ENCODE data around the gene RAP1GAP. TPM values are rescaled to one million over a fixed set of nuclear protein-coding genes. Genes with fewer than 3 reads are reported as not detected.

Gene RAP1GAP
- polyA plus RNA-seq, 1 donor from 2014 or later, result 9.8 TPM

DNA sequence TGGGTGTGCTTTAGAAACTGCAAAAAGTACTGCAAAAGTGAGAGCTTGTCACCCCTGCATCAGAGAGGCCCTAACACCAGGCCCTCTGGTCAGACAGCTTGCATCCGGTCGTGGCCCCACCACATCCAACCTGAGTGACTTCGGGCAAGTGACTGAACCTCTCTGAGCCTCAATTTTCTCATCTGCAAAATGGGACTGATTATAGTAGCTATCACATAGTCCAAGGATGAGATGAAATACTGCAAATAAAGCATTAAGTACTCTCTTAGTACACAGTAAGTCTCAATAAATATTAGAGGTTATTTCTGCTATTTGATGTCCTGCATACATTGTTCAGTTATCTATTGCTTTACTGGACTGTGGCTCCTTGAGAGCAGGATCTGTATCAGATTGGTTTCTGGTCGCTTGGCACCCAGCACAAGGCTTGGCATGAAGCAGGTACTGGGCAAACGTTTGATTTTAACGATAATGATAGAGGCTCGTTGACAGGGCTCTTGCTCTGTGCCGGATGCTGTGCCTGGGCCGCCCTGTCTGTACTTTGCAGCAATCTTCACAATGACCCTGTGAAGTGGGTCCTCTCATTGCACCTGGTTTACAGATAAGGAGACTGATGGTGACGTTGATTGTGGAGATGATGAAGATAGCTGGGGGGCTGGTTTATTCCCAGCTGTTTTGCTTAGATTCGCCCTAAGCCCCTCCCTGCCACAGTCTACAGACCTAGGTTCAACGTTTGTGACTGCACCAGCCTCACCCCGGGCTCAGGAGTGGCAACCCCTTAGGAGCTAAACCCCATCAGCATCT is 43.6 kb downstream of the RAP1GAP start:
- H3K27ac ChIP-seq (ENCODE audit: low read length), result no peak overlapping the region
- H3K36me3 ChIP-seq (ENCODE audit: insufficient read depth, low read length), result no peaks in the 10 kb centered on the region
- H2AFZ ChIP-seq (ENCODE audit: low read depth, low read length), result no peak overlapping the region
- no peak overlapping the region for H3K4me3 ChIP-seq (ENCODE audit: low read length)
- no peaks in the 10 kb centered on the region for H3K9me2 ChIP-seq (ENCODE audit: insufficient read depth, low read length)
- H3K4me2 ChIP-seq (ENCODE audit: low read length), result no peak overlapping the region
- H3K9ac ChIP-seq (ENCODE audit: low read length), result no peak overlapping the region
- H3K9me3 ChIP-seq (ENCODE audit: low read length), result no peaks in the 10 kb centered on the region
- H4K20me1 ChIP-seq (ENCODE audit: insufficient read depth), result no peaks in the 10 kb centered on the region
- H3K79me2 ChIP-seq (replicated peaks; ENCODE audit: insufficient read depth, low read length), result no peaks in the 10 kb centered on the region
- no peak for TF ChIP-seq POLR2AphosphoS5 (IDR thresholded peaks at IDR 0.05)
- TF ChIP-seq, protein P1, sequence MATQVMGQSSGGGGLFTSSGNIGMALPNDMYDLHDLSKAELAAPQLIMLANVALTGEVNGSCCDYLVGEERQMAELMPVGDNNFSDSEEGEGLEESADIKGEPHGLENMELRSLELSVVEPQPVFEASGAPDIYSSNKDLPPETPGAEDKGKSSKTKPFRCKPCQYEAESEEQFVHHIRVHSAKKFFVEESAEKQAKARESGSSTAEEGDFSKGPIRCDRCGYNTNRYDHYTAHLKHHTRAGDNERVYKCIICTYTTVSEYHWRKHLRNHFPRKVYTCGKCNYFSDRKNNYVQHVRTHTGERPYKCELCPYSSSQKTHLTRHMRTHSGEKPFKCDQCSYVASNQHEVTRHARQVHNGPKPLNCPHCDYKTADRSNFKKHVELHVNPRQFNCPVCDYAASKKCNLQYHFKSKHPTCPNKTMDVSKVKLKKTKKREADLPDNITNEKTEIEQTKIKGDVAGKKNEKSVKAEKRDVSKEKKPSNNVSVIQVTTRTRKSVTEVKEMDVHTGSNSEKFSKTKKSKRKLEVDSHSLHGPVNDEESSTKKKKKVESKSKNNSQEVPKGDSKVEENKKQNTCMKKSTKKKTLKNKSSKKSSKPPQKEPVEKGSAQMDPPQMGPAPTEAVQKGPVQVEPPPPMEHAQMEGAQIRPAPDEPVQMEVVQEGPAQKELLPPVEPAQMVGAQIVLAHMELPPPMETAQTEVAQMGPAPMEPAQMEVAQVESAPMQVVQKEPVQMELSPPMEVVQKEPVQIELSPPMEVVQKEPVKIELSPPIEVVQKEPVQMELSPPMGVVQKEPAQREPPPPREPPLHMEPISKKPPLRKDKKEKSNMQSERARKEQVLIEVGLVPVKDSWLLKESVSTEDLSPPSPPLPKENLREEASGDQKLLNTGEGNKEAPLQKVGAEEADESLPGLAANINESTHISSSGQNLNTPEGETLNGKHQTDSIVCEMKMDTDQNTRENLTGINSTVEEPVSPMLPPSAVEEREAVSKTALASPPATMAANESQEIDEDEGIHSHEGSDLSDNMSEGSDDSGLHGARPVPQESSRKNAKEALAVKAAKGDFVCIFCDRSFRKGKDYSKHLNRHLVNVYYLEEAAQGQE (IDR thresholded peaks at IDR 0.05; ENCODE audit: borderline replicate concordance), result no peak
- no peak for TF ChIP-seq MXI1 (conservative IDR thresholded peaks at IDR 0.05; ENCODE audit: poor library complexity, severe bottlenecking)
- no peak for TF ChIP-seq EZH2 (IDR thresholded peaks at IDR 0.05; ENCODE audit: borderline replicate concordance, insufficient read depth, low read length, poor library complexity, severe bottlenecking)
- H3F3A ChIP-seq (ENCODE audit: insufficient read depth, low read length, poor library complexity, severe bottlenecking), result no peaks in the 10 kb centered on the region
- H3K27me3 ChIP-seq (ENCODE audit: insufficient read depth, low read depth, low read length), result peaks cover 11% of the 10 kb centered on the region

DNA sequence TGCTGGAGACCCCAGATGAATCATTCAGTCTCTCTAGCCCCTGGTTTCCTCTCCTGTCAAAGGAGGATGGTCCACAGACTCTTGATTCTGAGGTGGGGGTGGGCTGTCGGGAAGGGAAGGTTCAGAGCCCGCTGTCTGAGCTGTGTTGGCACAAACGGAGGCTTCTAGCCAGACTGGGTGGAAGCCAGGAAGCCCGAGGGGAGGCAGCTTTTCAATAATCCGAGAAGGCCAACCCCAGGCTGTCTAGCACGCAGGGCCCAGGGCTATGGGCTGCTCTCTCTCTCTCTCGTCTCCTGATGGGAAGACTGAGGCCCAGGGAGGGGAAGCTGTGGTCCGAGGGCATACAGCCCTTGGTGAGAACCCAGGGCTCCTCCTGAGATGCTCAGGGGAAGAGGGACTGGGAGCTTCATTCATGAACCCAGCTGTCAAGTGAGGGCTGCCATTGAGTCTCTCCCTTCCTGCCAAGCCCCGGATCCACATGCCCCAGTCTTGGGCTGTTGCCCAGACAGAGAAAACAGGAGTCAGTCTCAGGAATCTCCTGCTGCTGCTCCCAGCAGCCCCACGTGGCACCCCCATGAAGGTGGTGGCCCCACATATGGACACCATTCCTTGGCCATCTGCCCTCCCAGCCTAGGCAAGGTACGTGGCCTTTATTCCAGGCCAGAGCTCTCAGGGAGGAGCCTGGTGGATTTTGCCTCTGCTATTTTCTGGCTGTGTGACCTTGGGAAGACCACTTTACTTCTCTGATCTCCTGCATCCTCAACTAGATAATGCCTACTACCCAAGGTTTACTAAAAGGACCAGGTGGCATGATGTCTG is 44.4 kb downstream of the RAP1GAP start:
- H3K9me3 ChIP-seq (ENCODE audit: low read length), result no peaks in the 10 kb centered on the region
- H3K79me2 ChIP-seq (replicated peaks; ENCODE audit: insufficient read depth, low read length), result no peaks in the 10 kb centered on the region
- H3K4me2 ChIP-seq (ENCODE audit: low read length), result no peak overlapping the region
- H3K9ac ChIP-seq (ENCODE audit: low read length), result no peak overlapping the region
- peaks cover 11% of the 10 kb centered on the region for H3K27me3 ChIP-seq (ENCODE audit: insufficient read depth, low read depth, low read length)
- H3F3A ChIP-seq (ENCODE audit: insufficient read depth, low read length, poor library complexity, severe bottlenecking), result no peaks in the 10 kb centered on the region
- no peaks in the 10 kb centered on the region for H3K36me3 ChIP-seq (ENCODE audit: insufficient read depth, low read length)
- no peaks in the 10 kb centered on the region for H3K9me2 ChIP-seq (ENCODE audit: insufficient read depth, low read length)
- no peak overlapping the region for H3K27ac ChIP-seq (ENCODE audit: low read length)
- H2AFZ ChIP-seq (ENCODE audit: low read depth, low read length), result no peak overlapping the region
- no peaks in the 10 kb centered on the region for H4K20me1 ChIP-seq (ENCODE audit: insufficient read depth)
- no peak overlapping the region for H3K4me3 ChIP-seq (ENCODE audit: low read length)
- TF ChIP-seq, protein P2, sequence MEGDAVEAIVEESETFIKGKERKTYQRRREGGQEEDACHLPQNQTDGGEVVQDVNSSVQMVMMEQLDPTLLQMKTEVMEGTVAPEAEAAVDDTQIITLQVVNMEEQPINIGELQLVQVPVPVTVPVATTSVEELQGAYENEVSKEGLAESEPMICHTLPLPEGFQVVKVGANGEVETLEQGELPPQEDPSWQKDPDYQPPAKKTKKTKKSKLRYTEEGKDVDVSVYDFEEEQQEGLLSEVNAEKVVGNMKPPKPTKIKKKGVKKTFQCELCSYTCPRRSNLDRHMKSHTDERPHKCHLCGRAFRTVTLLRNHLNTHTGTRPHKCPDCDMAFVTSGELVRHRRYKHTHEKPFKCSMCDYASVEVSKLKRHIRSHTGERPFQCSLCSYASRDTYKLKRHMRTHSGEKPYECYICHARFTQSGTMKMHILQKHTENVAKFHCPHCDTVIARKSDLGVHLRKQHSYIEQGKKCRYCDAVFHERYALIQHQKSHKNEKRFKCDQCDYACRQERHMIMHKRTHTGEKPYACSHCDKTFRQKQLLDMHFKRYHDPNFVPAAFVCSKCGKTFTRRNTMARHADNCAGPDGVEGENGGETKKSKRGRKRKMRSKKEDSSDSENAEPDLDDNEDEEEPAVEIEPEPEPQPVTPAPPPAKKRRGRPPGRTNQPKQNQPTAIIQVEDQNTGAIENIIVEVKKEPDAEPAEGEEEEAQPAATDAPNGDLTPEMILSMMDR (IDR thresholded peaks at IDR 0.05; ENCODE audit: poor library complexity, severe bottlenecking), result no peak
- no peak for TF ChIP-seq POLR2AphosphoS5 (IDR thresholded peaks at IDR 0.05)
- TF ChIP-seq SMC3 (conservative IDR thresholded peaks at IDR 0.05; ENCODE audit: poor library complexity), result no peak
- no peak for TF ChIP-seq EP300 (conservative IDR thresholded peaks at IDR 0.05; ENCODE audit: poor library complexity, severe bottlenecking)
- TF ChIP-seq EZH2 (IDR thresholded peaks at IDR 0.05; ENCODE audit: borderline replicate concordance, insufficient read depth, low read length, poor library complexity, severe bottlenecking), result no peak
- TF ChIP-seq RAD21 (conservative IDR thresholded peaks at IDR 0.05), result no peak
- TF ChIP-seq TAF1 (IDR thresholded peaks at IDR 0.05; ENCODE audit: low read depth), result no peak
- no peak for TF ChIP-seq MXI1 (conservative IDR thresholded peaks at IDR 0.05; ENCODE audit: poor library complexity, severe bottlenecking)
- TF ChIP-seq, protein P1 (IDR thresholded peaks at IDR 0.05; ENCODE audit: borderline replicate concordance), result no peak

All from neural cell (in vitro differentiated cells).